ENCODE measurements around the gene FRMD6. TPM values are rescaled to one million over a fixed set of nuclear protein-coding genes. Genes with fewer than 3 reads are reported as not detected.

Gene FRMD6
- 45.5 and 46.0 TPM in 2 replicates for total RNA-seq (2014; rRNA removed; shearing (Covaris generic))
- polyA plus RNA-seq (2015; cell fraction: cytosol; rRNA removed), result 48.8 and 82.1 TPM in 2 replicates
- polyA plus RNA-seq (2015; cell fraction: nucleus; rRNA removed), result 62.1 and 88.2 TPM in 2 replicates

GRCh38 chr14:51651388-51652167 is at the start of gene FRMD6:
Gene FRMD6, plus strand, starts transcription at chr14:51651910. Its CDS starts 37,927 bp downstream, at chr14:51689837.
- in situ Hi-C loops (cut with HindIII; ENCODE audit: low pct_unique_long_range_greater_than_20kb, low sequenced_read_pairs), result no loop called here
- DNase-seq (ENCODE audit: low read depth, low spot score), result peak; percentile 82

GRCh38 chr14:51602310-51602709 is 49.4 kb upstream of the FRMD6 start:
- in situ Hi-C loops (cut with HindIII; ENCODE audit: low pct_unique_long_range_greater_than_20kb, low sequenced_read_pairs), result no loop called here
- no peak for DNase-seq (ENCODE audit: low read depth, low spot score)

- no peak for DNase-seq (ENCODE audit: low read depth, low spot score)
- in situ Hi-C loops (cut with HindIII; ENCODE audit: low pct_unique_long_range_greater_than_20kb, low sequenced_read_pairs), result no loop called here
Measured at GRCh38 chr14:51603495-51603894, 48.2 kb upstream of the FRMD6 start.

DNA sequence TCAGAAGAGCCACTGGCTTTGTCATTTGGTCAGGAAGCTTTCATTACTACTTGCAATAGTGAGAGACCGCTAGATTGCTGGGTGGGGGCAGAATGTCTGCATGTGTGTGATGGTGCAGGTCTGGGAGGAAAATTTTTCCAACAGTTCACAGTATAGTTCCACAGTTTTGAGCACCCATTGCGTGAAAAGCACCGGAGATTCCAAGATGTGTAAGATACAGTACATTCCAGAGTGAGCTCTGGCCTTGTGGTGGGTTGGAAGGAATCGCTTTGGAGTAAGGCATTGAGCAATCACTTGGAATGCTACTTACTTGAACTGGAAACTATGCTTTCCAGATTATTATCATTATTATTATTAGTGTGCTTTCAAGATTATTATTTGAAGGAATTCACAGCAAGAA is 47.6 kb upstream of the FRMD6 start:
- in situ Hi-C loops (cut with HindIII; ENCODE audit: low pct_unique_long_range_greater_than_20kb, low sequenced_read_pairs), result no loop called here
- DNase-seq (ENCODE audit: low read depth, low spot score), result no peak

- in situ Hi-C loops (cut with HindIII; ENCODE audit: low pct_unique_long_range_greater_than_20kb, low sequenced_read_pairs), result no loop called here
- DNase-seq (ENCODE audit: low read depth, low spot score), result no peak
Measured at GRCh38 chr14:51605575-51605974, 46.1 kb upstream of the FRMD6 start.

- in situ Hi-C loops (cut with HindIII; ENCODE audit: low pct_unique_long_range_greater_than_20kb, low sequenced_read_pairs), result no loop called here
- DNase-seq (ENCODE audit: low read depth, low spot score), result peak; percentile 86
Measured at GRCh38 chr14:51607711-51608110, 44.0 kb upstream of the FRMD6 start.

GRCh38 chr14:51609251-51609954 is 42.3 kb upstream of the FRMD6 start:
- in situ Hi-C loops (cut with HindIII; ENCODE audit: low pct_unique_long_range_greater_than_20kb, low sequenced_read_pairs), result no loop called here
- DNase-seq (ENCODE audit: low read depth, low spot score), result no peak

- in situ Hi-C loops (cut with HindIII; ENCODE audit: low pct_unique_long_range_greater_than_20kb, low sequenced_read_pairs), result no loop called here
- DNase-seq (ENCODE audit: low read depth, low spot score), result no peak
Measured at GRCh38 chr14:51609955-51610283, 41.8 kb upstream of the FRMD6 start.

GRCh38 chr14:51610771-51611170 is 40.9 kb upstream of the FRMD6 start:
- no peak for DNase-seq (ENCODE audit: low read depth, low spot score)
- in situ Hi-C loops (cut with HindIII; ENCODE audit: low pct_unique_long_range_greater_than_20kb, low sequenced_read_pairs), result no loop called here

- DNase-seq (ENCODE audit: low read depth, low spot score), result no peak
- in situ Hi-C loops (cut with HindIII; ENCODE audit: low pct_unique_long_range_greater_than_20kb, low sequenced_read_pairs), result no loop called here
Measured at GRCh38 chr14:51612449-51612848, 39.3 kb upstream of the FRMD6 start.

DNA sequence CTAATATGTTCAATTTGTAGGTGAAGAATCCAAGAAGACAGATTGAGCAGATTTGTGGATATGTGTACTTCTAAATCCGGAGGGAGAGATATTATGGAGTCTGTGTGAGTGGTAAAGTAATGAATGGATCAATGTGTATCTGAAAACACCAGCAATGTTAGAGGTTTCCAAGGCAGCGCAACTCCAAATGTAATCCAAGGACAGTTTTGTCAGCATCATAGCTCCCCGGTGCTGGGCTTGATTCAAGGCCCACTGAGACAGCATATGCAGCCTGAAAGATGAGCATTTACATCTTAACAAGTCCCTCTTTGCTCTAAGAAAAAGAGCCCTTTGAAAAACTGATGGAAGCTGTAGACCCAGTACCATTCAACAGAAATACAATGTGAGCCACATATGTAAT is 38.3 kb upstream of the FRMD6 start:
- in situ Hi-C loops (cut with HindIII; ENCODE audit: low pct_unique_long_range_greater_than_20kb, low sequenced_read_pairs), result no loop called here
- DNase-seq (ENCODE audit: low read depth, low spot score), result no peak

DNA sequence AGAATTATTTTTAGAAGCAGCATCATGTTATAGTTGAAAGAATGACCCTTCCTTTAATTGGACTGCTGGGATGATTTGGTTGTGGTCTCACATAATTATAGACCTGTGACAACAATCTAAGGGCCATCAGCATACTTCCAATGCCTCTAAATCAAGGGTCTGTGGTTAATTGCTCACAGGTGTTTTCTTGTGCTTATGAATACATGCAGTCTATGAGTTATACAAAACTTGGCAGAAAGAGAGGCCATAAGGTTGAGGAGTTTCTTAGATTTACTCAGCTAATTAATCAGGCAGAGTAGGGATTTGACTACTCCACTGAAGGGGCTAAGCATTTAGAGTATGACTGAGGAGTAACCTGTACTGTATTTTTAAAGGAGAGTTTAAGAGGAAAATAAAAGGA is 37.0 kb upstream of the FRMD6 start:
- DNase-seq (ENCODE audit: low read depth, low spot score), result no peak
- in situ Hi-C loops (cut with HindIII; ENCODE audit: low pct_unique_long_range_greater_than_20kb, low sequenced_read_pairs), result no loop called here

GRCh38 chr14:51616256-51616655 is 35.5 kb upstream of the FRMD6 start:
- DNase-seq (ENCODE audit: low read depth, low spot score), result no peak
- in situ Hi-C loops (cut with HindIII; ENCODE audit: low pct_unique_long_range_greater_than_20kb, low sequenced_read_pairs), result no loop called here

DNA sequence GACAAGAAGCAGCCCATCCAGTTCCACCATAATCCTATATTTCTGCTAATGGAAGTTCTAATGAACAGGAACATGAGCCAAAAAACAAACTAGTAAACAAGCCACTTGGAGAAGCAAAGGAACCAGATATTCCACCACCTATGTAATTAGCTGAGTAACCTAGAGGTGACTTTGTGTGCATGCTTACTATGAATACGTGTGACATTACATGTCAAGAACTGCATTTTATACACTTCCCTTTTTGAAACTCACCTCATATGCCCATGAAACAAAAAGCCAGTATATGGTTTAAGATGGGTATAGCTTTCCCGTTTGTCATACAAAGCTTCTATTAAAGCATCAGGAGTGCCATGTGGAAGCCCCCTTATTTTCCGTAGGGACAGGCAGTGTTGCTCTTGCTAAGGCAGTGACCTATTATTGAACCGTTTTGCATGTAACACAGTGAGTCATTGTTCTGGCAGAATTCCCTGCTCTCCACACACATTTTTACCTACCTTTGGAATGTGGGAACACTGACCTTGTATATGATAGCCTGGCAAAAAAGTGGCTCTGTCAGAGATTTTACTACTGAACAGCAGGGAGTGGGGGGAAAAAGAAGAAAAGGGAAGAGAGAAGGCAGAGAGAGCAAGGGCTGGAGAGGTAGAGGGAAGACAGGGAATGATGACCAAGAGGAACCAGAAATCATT is 34.8 kb upstream of the FRMD6 start:
- in situ Hi-C loops (cut with HindIII; ENCODE audit: low pct_unique_long_range_greater_than_20kb, low sequenced_read_pairs), result no loop called here
- peak; percentile 63 for DNase-seq (ENCODE audit: low read depth, low spot score)

GRCh38 chr14:51619561-51619960 is 32.1 kb upstream of the FRMD6 start:
- no peak for DNase-seq (ENCODE audit: low read depth, low spot score)

DNA sequence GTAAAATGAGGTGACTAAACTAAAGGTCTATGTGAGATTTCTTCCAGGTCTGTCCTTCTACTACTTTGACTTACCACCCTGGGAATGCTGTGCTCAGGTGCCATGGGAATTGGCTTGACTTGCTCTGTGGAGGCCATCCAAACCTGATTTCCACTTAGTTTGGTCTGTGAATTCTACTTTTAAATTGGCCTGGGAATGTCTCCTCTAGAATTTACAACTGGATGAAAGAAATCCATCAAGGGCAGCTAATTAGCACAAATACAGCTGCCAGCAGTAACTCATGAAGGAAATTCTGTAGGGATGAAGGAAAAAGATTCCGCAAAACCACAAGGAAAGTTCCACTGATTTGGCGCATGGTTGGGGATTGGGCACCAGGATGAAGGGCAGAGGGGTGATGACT is 31.7 kb upstream of the FRMD6 start:
- DNase-seq (ENCODE audit: low read depth, low spot score), result no peak
- in situ Hi-C loops (cut with HindIII; ENCODE audit: low pct_unique_long_range_greater_than_20kb, low sequenced_read_pairs), result no loop called here

More at GRCh38 chr14:51619561-51619960, 32.1 kb upstream of the FRMD6 start:
- in situ Hi-C loops (cut with HindIII; ENCODE audit: low pct_unique_long_range_greater_than_20kb, low sequenced_read_pairs), result no loop called here

- in situ Hi-C loops (cut with HindIII; ENCODE audit: low pct_unique_long_range_greater_than_20kb, low sequenced_read_pairs), result no loop called here
Measured at GRCh38 chr14:51621654-51622053, 30.1 kb upstream of the FRMD6 start.

DNA sequence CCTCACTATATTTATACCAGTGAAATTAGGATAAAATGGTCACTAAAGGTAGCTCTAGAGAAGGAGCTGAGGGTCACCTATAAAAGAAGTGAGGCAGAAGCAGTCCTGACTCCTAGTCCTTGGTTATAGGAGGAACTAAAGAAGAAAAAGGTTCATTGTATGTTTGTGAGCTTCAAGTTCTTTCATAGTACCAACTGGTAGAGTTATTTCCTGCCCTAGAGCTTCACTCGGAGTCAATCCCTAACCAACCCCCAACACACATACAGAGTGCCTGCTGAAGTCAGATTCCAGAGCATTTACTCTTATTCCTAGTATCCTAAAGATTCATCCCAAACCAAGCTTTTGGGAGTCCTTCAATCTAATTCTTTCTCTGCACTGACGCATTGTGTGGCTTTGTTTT is 29.3 kb upstream of the FRMD6 start:
- DNase-seq (ENCODE audit: low read depth, low spot score), result peak; percentile 53
- in situ Hi-C loops (cut with HindIII; ENCODE audit: low pct_unique_long_range_greater_than_20kb, low sequenced_read_pairs), result no loop called here

More at GRCh38 chr14:51621654-51622053, 30.1 kb upstream of the FRMD6 start:
- no peak for DNase-seq (ENCODE audit: low read depth, low spot score)
